ENCODE data around the gene BCL2A1. TPM values are rescaled to one million over a fixed set of nuclear protein-coding genes. Genes with fewer than 3 reads are reported as not detected.

BCL2A1 gene
- total RNA-seq, 1 donor from 2014 or later: not detected

DNA sequence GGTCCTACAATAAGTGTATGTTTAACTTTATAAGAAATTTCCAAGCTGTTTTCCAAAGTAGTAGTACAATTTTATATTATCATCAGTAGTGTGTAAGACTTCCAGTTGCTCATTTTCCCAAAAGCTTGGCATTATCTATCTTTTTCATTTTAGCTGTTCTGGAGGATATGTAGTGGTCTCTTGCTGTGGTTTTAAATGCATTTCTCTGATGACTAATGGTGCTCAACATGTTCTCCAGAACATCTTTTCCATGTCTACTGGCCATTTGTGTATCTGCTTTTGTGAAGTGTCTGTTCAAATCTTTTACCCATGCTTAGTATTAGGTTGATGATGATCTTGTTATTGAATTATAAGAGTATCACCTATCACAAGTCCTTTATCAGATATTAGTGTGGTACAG lies 13.3 kb downstream of the BCL2A1 start:
- Histone ChIP-seq H3K4me3 (ENCODE audit: low read depth, low read length) (no peak overlapping the region), H3K27me3 (ENCODE audit: control insufficient read depth, insufficient read depth, low read length) (no peaks in the 10 kb centered on the region), H3K36me3 (ENCODE audit: control insufficient read depth, insufficient read depth, low read length) (no peaks in the 10 kb centered on the region)
- TF ChIP-seq, protein P1, sequence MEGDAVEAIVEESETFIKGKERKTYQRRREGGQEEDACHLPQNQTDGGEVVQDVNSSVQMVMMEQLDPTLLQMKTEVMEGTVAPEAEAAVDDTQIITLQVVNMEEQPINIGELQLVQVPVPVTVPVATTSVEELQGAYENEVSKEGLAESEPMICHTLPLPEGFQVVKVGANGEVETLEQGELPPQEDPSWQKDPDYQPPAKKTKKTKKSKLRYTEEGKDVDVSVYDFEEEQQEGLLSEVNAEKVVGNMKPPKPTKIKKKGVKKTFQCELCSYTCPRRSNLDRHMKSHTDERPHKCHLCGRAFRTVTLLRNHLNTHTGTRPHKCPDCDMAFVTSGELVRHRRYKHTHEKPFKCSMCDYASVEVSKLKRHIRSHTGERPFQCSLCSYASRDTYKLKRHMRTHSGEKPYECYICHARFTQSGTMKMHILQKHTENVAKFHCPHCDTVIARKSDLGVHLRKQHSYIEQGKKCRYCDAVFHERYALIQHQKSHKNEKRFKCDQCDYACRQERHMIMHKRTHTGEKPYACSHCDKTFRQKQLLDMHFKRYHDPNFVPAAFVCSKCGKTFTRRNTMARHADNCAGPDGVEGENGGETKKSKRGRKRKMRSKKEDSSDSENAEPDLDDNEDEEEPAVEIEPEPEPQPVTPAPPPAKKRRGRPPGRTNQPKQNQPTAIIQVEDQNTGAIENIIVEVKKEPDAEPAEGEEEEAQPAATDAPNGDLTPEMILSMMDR (IDR thresholded peaks at IDR 0.05; ENCODE audit: insufficient read depth, low read length, poor library complexity, severe bottlenecking): no peak
- no peak for DNase-seq (ENCODE audit: low read depth)

DNA sequence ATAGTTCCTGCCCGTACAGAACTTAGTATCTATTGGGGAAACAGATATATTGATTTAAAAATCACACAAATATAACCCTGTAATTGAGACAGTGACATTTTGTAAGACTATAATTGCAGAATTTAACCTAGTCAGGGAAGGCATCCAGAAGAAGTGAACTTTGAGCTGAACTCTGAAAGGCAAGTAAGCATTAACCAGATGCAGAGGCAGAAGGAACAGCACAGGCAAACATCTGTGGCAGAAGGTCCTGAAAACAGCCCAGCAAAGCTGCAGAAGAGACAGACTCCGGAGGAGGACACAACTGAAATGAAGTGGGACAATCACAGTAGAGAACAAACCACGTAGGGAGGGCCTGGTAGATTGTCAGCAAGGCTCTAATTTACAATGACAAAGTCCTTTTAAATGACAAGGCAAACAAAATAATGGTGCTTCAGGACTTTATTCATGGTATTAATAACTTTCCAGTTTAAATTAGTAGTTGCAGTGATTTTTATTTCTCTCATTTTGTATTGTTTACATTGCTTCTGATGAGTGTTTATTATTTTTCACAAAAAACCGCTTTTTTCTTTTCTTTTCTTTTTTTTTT lies 14.5 kb downstream of the BCL2A1 start:
- no peaks in the 10 kb centered on the region for H3K27me3 ChIP-seq (ENCODE audit: control insufficient read depth, insufficient read depth, low read length)
- H3K4me3 ChIP-seq (ENCODE audit: low read depth, low read length): no peak overlapping the region
- H3K36me3 ChIP-seq (ENCODE audit: control insufficient read depth, insufficient read depth, low read length): no peaks in the 10 kb centered on the region
- TF ChIP-seq, protein P1 (IDR thresholded peaks at IDR 0.05; ENCODE audit: insufficient read depth, low read length, poor library complexity, severe bottlenecking): no peak
- DNase-seq (ENCODE audit: low read depth): no peak

GRCh38 chr15:79954661-79955060 lies 16.3 kb downstream of the BCL2A1 start:
- Histone ChIP-seq H3K4me3 (ENCODE audit: low read depth, low read length) (no peak overlapping the region), H3K27me3 (ENCODE audit: control insufficient read depth, insufficient read depth, low read length) (no peaks in the 10 kb centered on the region), H3K36me3 (ENCODE audit: control insufficient read depth, insufficient read depth, low read length) (no peaks in the 10 kb centered on the region)
- no peak for DNase-seq (ENCODE audit: low read depth)
- TF ChIP-seq, protein P1 (IDR thresholded peaks at IDR 0.05; ENCODE audit: insufficient read depth, low read length, poor library complexity, severe bottlenecking): no peak

- H3K27me3 ChIP-seq (ENCODE audit: control insufficient read depth, insufficient read depth, low read length): no peaks in the 10 kb centered on the region
- H3K36me3 ChIP-seq (ENCODE audit: control insufficient read depth, insufficient read depth, low read length): no peaks in the 10 kb centered on the region
- TF ChIP-seq, protein P1 (IDR thresholded peaks at IDR 0.05; ENCODE audit: insufficient read depth, low read length, poor library complexity, severe bottlenecking): no peak
- no peak for DNase-seq (ENCODE audit: low read depth)
- H3K4me3 ChIP-seq (ENCODE audit: low read depth, low read length): no peak overlapping the region
These were observed 17.0 kb downstream of the BCL2A1 start for GRCh38 chr15:79953951-79954444.

- no peaks in the 10 kb centered on the region for H3K36me3 ChIP-seq (ENCODE audit: control insufficient read depth, insufficient read depth, low read length)
- H3K27me3 ChIP-seq (ENCODE audit: control insufficient read depth, insufficient read depth, low read length): no peaks in the 10 kb centered on the region
- no peak for DNase-seq (ENCODE audit: low read depth)
- TF ChIP-seq, protein P1 (IDR thresholded peaks at IDR 0.05; ENCODE audit: insufficient read depth, low read length, poor library complexity, severe bottlenecking): no peak
- H3K4me3 ChIP-seq (ENCODE audit: low read depth, low read length): no peak overlapping the region
These were observed 18.7 kb downstream of the BCL2A1 start for GRCh38 chr15:79952329-79952728.

DNA sequence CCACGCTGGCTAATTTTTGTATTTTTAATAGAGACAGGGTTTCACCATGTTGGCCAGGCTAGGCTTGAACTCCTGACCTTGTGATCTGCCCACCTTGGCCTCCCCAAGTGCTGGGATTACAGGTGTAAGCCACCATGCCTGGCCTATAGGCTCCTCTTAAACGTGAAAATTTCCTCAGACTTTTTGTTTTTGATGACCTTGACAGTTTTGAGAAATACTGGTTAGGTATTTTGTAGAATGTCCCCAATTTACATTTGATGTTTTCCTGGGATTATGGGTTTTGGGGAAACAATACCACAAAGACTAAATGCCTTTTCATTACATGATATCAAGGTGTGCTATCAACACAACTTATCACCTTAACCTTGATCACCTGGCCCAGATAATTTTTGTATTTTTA lies 20.7 kb downstream of the BCL2A1 start:
- TF ChIP-seq, protein P1 (IDR thresholded peaks at IDR 0.05; ENCODE audit: insufficient read depth, low read length, poor library complexity, severe bottlenecking): no peak
- H3K27me3 ChIP-seq (ENCODE audit: control insufficient read depth, insufficient read depth, low read length): no peaks in the 10 kb centered on the region
- no peaks in the 10 kb centered on the region for H3K36me3 ChIP-seq (ENCODE audit: control insufficient read depth, insufficient read depth, low read length)
- DNase-seq (ENCODE audit: low read depth): no peak
- no peak overlapping the region for H3K4me3 ChIP-seq (ENCODE audit: low read depth, low read length)
